ENCODE results near the gene STK39. TPM values are rescaled to one million over a fixed set of nuclear protein-coding genes. Genes with fewer than 3 reads are reported as not detected.

Gene STK39
- total and polyA plus RNA-seq, 2 donors from 2014 or later: 15.9 to 27.1 TPM

- intact Hi-C loops (cut with DNase I): no loop called here
- FAIRE-seq: no peak
- TF ChIP-seq CTCF (IDR thresholded peaks at IDR 0.05; ENCODE audit: borderline replicate concordance, extremely low read depth, insufficient read depth): no peak
- H3K36me3 ChIP-seq (ENCODE audit: control insufficient read depth in 2 of 3, insufficient read depth in 3 of 3, low read length in 3 of 3): no peaks in the 10 kb centered on the region
- no peaks in the 10 kb centered on the region for H3K9me3 ChIP-seq (ENCODE audit: control insufficient read depth in 2 of 3, insufficient read depth in 1 of 3, low read length in 3 of 3)
- no peak overlapping the region for H3K27ac ChIP-seq (ENCODE audit: low read depth in 2 of 2, low read length in 2 of 2)
- no peak overlapping the region for H3K9ac ChIP-seq (ENCODE audit: low read length in 3 of 3)
- H3K27me3 ChIP-seq (ENCODE audit: control insufficient read depth, insufficient read depth, low read length): no peaks in the 10 kb centered on the region
- H3K4me3 ChIP-seq (ENCODE audit: low read length in 3 of 3): no peak overlapping the region
- no peaks in the 10 kb centered on the region for H3K4me1 ChIP-seq (ENCODE audit: control insufficient read depth in 2 of 3, insufficient read depth in 2 of 3, low read depth in 1 of 3, low read length in 3 of 3)
- DNase-seq: no peak
Measured at GRCh38 chr2:168165985-168166901, 81.2 kb downstream of the STK39 start.

- H3K27me3 ChIP-seq (ENCODE audit: control insufficient read depth, insufficient read depth, low read length): no peaks in the 10 kb centered on the region
- no peak for DNase-seq
- H3K36me3 ChIP-seq (ENCODE audit: control insufficient read depth in 2 of 3, insufficient read depth in 3 of 3, low read length in 3 of 3): no peaks in the 10 kb centered on the region
- no peak overlapping the region for H3K9ac ChIP-seq (ENCODE audit: low read length in 3 of 3)
- H3K27ac ChIP-seq (ENCODE audit: low read depth in 2 of 2, low read length in 2 of 2): no peak overlapping the region
- no peaks in the 10 kb centered on the region for H3K9me3 ChIP-seq (ENCODE audit: control insufficient read depth in 2 of 3, insufficient read depth in 1 of 3, low read length in 3 of 3)
- no peaks in the 10 kb centered on the region for H3K4me1 ChIP-seq (ENCODE audit: control insufficient read depth in 2 of 3, insufficient read depth in 2 of 3, low read depth in 1 of 3, low read length in 3 of 3)
- TF ChIP-seq CTCF (IDR thresholded peaks at IDR 0.05; ENCODE audit: borderline replicate concordance, extremely low read depth, insufficient read depth): no peak
- FAIRE-seq: no peak
- no peak overlapping the region for H3K4me3 ChIP-seq (ENCODE audit: low read length in 3 of 3)
- intact Hi-C loops (cut with DNase I): no loop called here
Measured at GRCh38 chr2:168165397-168165796, 82.0 kb downstream of the STK39 start.

- DNase-seq: no peak
- Histone ChIP-seq H3K27ac (ENCODE audit: low read depth in 2 of 2, low read length in 2 of 2) (no peak overlapping the region), H3K9ac (ENCODE audit: low read length in 3 of 3) (no peak overlapping the region), H3K27me3 (ENCODE audit: control insufficient read depth, insufficient read depth, low read length) (no peaks in the 10 kb centered on the region), H3K4me3 (ENCODE audit: low read length in 3 of 3) (no peak overlapping the region), H3K9me3 (ENCODE audit: control insufficient read depth in 2 of 3, insufficient read depth in 1 of 3, low read length in 3 of 3) (no peaks in the 10 kb centered on the region), H3K4me1 (ENCODE audit: control insufficient read depth in 2 of 3, insufficient read depth in 2 of 3, low read depth in 1 of 3, low read length in 3 of 3) (peaks cover 0 to 3% (median 0%) of the 10 kb centered on the region in 3 donors), H3K36me3 (ENCODE audit: control insufficient read depth in 2 of 3, insufficient read depth in 3 of 3, low read length in 3 of 3) (no peaks in the 10 kb centered on the region)
- no peak for TF ChIP-seq CTCF (IDR thresholded peaks at IDR 0.05; ENCODE audit: borderline replicate concordance, extremely low read depth, insufficient read depth)
- no peak for FAIRE-seq
- intact Hi-C loops (cut with DNase I): no loop called here
Measured at GRCh38 chr2:168160897-168161296, 86.5 kb downstream of the STK39 start.

Data from kidney (tissue), 14 donors.